GM23248 (cell line): Measurements from ENCODE around the gene TGIF1.

Experiments used
- EZH2 ChIP-seq: fragments of 200-600 bp; sonication (generic); IDR thresholded peaks from 2 replicates; pipeline ENCODE4 v1.6.1; 2018; ENCODE audit warnings: antibody characterized with exemption, mild to moderate bottlenecking; ENCODE audit not compliant: insufficient read depth, poor library complexity, severe bottlenecking
- EZH2phosphoT487 ChIP-seq: fragments of 200-600 bp; sonication (generic); IDR thresholded peaks from 2 replicates; pipeline ENCODE4 v1.6.1; 2018; ENCODE audit warnings: antibody characterized with exemption, moderate library complexity, mild to moderate bottlenecking, low read depth; ENCODE audit not compliant: insufficient read depth

- TF ChIP-seq EZH2phosphoT487 (no peak), EZH2 (no peak)
Observed at GRCh38 chr18:3498698-3499471, 48.9 kb downstream of the TGIF1 start.
